CD4-positive, CD25-positive, alpha-beta regulatory T cell (primary cell): Measurements from ENCODE around the gene RNF186. TPM values are rescaled to one million over a fixed set of nuclear protein-coding genes. Genes with fewer than 3 reads are reported as not detected.
"Not testable (repeated sequence)": the region's sequence is repeated elsewhere in the genome, so short reads cannot be mapped to it uniquely, and the experiment has no call there.

ENCODE experiments used
- ATAC-seq, 2 donors: fragments of 150-1000 bp; cut with Tn5 transposase; one replicate each; pipeline ENCODE4 v1.10.0; 2021; ENCODE audit warnings: low read depth in 2 of 2, moderate number of reproducible peaks in 2 of 2, moderate library complexity in 1 of 2
- DNase-seq, 3 donors: peaks; one replicate each; pipeline versions ENCODE4 v3.0.0 to v3.0.0-alpha.2; 2012 to 2022; ENCODE audit warnings: mixed read lengths in 1 of 3
- H3K27ac ChIP-seq: one replicate; pipeline ENCODE4 v1.7.0; 2013; ENCODE audit warnings: mild to moderate bottlenecking, low read length; ENCODE audit not compliant: insufficient read depth, poor library complexity, severe bottlenecking
- H3K27me3 ChIP-seq: one replicate; pipeline ENCODE4 v1.7.0; 2013; ENCODE audit warnings: low read length; ENCODE audit not compliant: control insufficient read depth, insufficient read depth
- H3K36me3 ChIP-seq: one replicate; pipeline ENCODE4 v1.7.0; 2013; ENCODE audit warnings: mild to moderate bottlenecking, low read length, moderate library complexity; ENCODE audit not compliant: control insufficient read depth, insufficient read depth
- H3K4me1 ChIP-seq: 2 replicates; pipeline ENCODE4 v1.7.0; 2013; ENCODE audit warnings: mild to moderate bottlenecking, low read length; ENCODE audit not compliant: insufficient read depth, control insufficient read depth, poor library complexity, severe bottlenecking
- H3K4me3 ChIP-seq: one replicate; pipeline ENCODE4 v1.7.0; 2013; ENCODE audit warnings: low read depth, mild to moderate bottlenecking, low read length, moderate library complexity
- H3K9me3 ChIP-seq, 2 experiments: 1 replicate in 1 of 2; 2 replicates in 1 of 2; pipeline ENCODE4 v1.7.0; 2013; ENCODE audit warnings: low read length in 2 of 2, mild to moderate bottlenecking in 1 of 2, moderate library complexity in 1 of 2; ENCODE audit not compliant: control insufficient read depth in 2 of 2
- H3K27ac Mint-ChIP-seq, 3 donors: one replicate each; pipeline ENCODE4 v1.8.0; 2020 to 2022; ENCODE audit warnings: mild to moderate bottlenecking in 3 of 3, mixed read lengths in 3 of 3, moderate library complexity in 2 of 3
- H3K27me3 Mint-ChIP-seq: one replicate; pipeline ENCODE4 v1.8.0; 2022; ENCODE audit warnings: mild to moderate bottlenecking, mixed read lengths
- H3K36me3 Mint-ChIP-seq: one replicate; pipeline ENCODE4 v1.8.0; 2020; ENCODE audit warnings: mixed read lengths
- H3K4me1 Mint-ChIP-seq, 4 donors: one replicate each; pipeline ENCODE4 v1.8.0; 2020 to 2022; ENCODE audit warnings: mixed read lengths in 4 of 4, mild to moderate bottlenecking in 1 of 4
- H3K4me3 Mint-ChIP-seq, 4 donors: one replicate each; pipeline ENCODE4 v1.8.0; 2020 to 2022; ENCODE audit warnings: mild to moderate bottlenecking in 4 of 4, mixed read lengths in 4 of 4, moderate library complexity in 3 of 4
- H3K9me3 Mint-ChIP-seq, 7 donors: one replicate each; pipeline ENCODE4 v1.8.0; 2020 to 2022; ENCODE audit warnings: mixed read lengths in 7 of 7, mild to moderate bottlenecking in 3 of 7, moderate library complexity in 2 of 7
- polyA plus RNA-seq, 4 donors: library from polyadenylated mRNA; unstranded; fragments of 300-500 nt; fragmentation: Illumina TruSeq; gene quantifications; one replicate each; pipeline ENCODE4 v1.2.3, GENCODE V29; 2021
- total RNA-seq: library from RNA; stranded (reverse); gene quantifications from one replicate; pipeline ENCODE4 v1.2.3, GENCODE V29; 2022

Gene RNF186
- total and polyA plus RNA-seq, 5 donors from 2014 or later = not detected

GRCh38 chr1:19824036-19824435, 9.0 kb upstream of the RNF186 start:
- H3K9me3 ChIP-seq = no peaks in the 10 kb centered on the region
- H3K36me3 ChIP-seq = no peaks in the 10 kb centered on the region
- no peaks in the 10 kb centered on the region for H3K4me1 ChIP-seq
- Mint-ChIP-seq H3K27me3 (peaks cover 22% of the 10 kb centered on the region), H3K27ac (no peak overlapping the region), H3K4me3 (no peak overlapping the region), H3K9me3 (peaks cover 0 to under 1% (median 0%) of the 10 kb centered on the region in 7 donors), H3K4me1 (peaks cover 0 to 9% (median 3%) of the 10 kb centered on the region in 4 donors), H3K36me3 (no peaks in the 10 kb centered on the region)
- no peak for ATAC-seq
- H3K27me3 ChIP-seq = peaks cover 4% of the 10 kb centered on the region
- no peak for DNase-seq
- H3K4me3 ChIP-seq = no peak overlapping the region
- no peak overlapping the region for H3K27ac ChIP-seq

GRCh38 chr1:19819701-19820100, 4.6 kb upstream of the RNF186 start:
- H3K36me3 ChIP-seq = no peaks in the 10 kb centered on the region
- Mint-ChIP-seq H3K4me1 (peaks cover 0 to 3% (median 0%) of the 10 kb centered on the region in 4 donors), H3K27ac (no peak overlapping the region), H3K9me3 (no peaks in the 10 kb centered on the region), H3K36me3 (no peaks in the 10 kb centered on the region), H3K4me3 (no peak overlapping the region), H3K27me3 (peaks cover 17% of the 10 kb centered on the region)
- no peak overlapping the region for H3K27ac ChIP-seq
- H3K4me3 ChIP-seq = no peak overlapping the region
- no peaks in the 10 kb centered on the region for H3K4me1 ChIP-seq
- no peaks in the 10 kb centered on the region for H3K27me3 ChIP-seq
- ATAC-seq (no peak), DNase-seq (no peak)
- no peaks in the 10 kb centered on the region for H3K9me3 ChIP-seq

GRCh38 chr1:19818324-19818723, 3.2 kb upstream of the RNF186 start:
- no peaks in the 10 kb centered on the region for H3K27me3 ChIP-seq
- no peaks in the 10 kb centered on the region for H3K4me1 ChIP-seq
- Mint-ChIP-seq H3K27ac (no peak overlapping the region), H3K9me3 (no peaks in the 10 kb centered on the region), H3K36me3 (no peaks in the 10 kb centered on the region), H3K4me1 (no peaks in the 10 kb centered on the region), H3K27me3 (peaks cover 24% of the 10 kb centered on the region), H3K4me3 (no peak overlapping the region)
- ATAC-seq = no peak
- no peak for DNase-seq
- H3K4me3 ChIP-seq = no peak overlapping the region
- no peaks in the 10 kb centered on the region for H3K36me3 ChIP-seq
- no peaks in the 10 kb centered on the region for H3K9me3 ChIP-seq
- no peak overlapping the region for H3K27ac ChIP-seq

- Mint-ChIP-seq H3K27me3 (peaks cover 20% of the 10 kb centered on the region), H3K36me3 (no peaks in the 10 kb centered on the region), H3K4me3 (no peak overlapping the region), H3K27ac (no peak overlapping the region), H3K4me1 (no peaks in the 10 kb centered on the region), H3K9me3 (no peaks in the 10 kb centered on the region)
- H3K9me3 ChIP-seq = no peaks in the 10 kb centered on the region
- ATAC-seq (no peak), DNase-seq (no peak)
- no peak overlapping the region for H3K27ac ChIP-seq
- H3K4me3 ChIP-seq = no peak overlapping the region
- no peaks in the 10 kb centered on the region for H3K36me3 ChIP-seq
- no peaks in the 10 kb centered on the region for H3K27me3 ChIP-seq
- H3K4me1 ChIP-seq = no peaks in the 10 kb centered on the region
These were observed 2.1 kb upstream of the RNF186 start for GRCh38 chr1:19817160-19817559.

- not testable (repeated sequence) for H3K27me3 ChIP-seq, H3K4me1 Mint-ChIP-seq, H3K9me3 Mint-ChIP-seq, H3K27ac Mint-ChIP-seq, H3K4me1 ChIP-seq, ATAC-seq, H3K27ac ChIP-seq, H3K4me3 ChIP-seq, H3K4me3 Mint-ChIP-seq, H3K36me3 Mint-ChIP-seq, H3K9me3 ChIP-seq, DNase-seq, H3K36me3 ChIP-seq
- H3K27me3 Mint-ChIP-seq = peaks cover 19% of the 10 kb centered on the region
These were observed 1.6 kb upstream of the RNF186 start for GRCh38 chr1:19816737-19817086.

GRCh38 chr1:19815801-19816736, 986 bp upstream of the RNF186 start:
- H3K27ac Mint-ChIP-seq = no peak overlapping the region
- no peak overlapping the region for H3K4me3 Mint-ChIP-seq
- DNase-seq = no peak
- ATAC-seq = no peak
- no peaks in the 10 kb centered on the region for H3K4me1 Mint-ChIP-seq
- Histone ChIP-seq H3K27me3 (no peaks in the 10 kb centered on the region), H3K4me1 (no peaks in the 10 kb centered on the region), H3K9me3 (no peaks in the 10 kb centered on the region), H3K36me3 (no peaks in the 10 kb centered on the region), H3K27ac (no peak overlapping the region), H3K4me3 (no peak overlapping the region)
- H3K36me3 Mint-ChIP-seq = no peaks in the 10 kb centered on the region
- peaks cover 19% of the 10 kb centered on the region for H3K27me3 Mint-ChIP-seq
- H3K9me3 Mint-ChIP-seq = no peaks in the 10 kb centered on the region

- ATAC-seq (no peak), DNase-seq (no peak)
- H3K9me3 Mint-ChIP-seq = no peaks in the 10 kb centered on the region
These were observed 830 bp downstream of the RNF186 start for GRCh38 chr1:19814244-19814661.

GRCh38 chr1:19813643-19813960, 1.5 kb downstream of the RNF186 start:
- H3K9me3 Mint-ChIP-seq = no peaks in the 10 kb centered on the region
- DNase-seq = no peak
- no peaks in the 10 kb centered on the region for H3K36me3 ChIP-seq

More at GRCh38 chr1:19814244-19814661, 830 bp downstream of the RNF186 start:
- no peaks in the 10 kb centered on the region for H3K36me3 ChIP-seq
- no peaks in the 10 kb centered on the region for H3K4me1 ChIP-seq
- H3K4me3 ChIP-seq = no peak overlapping the region
- Mint-ChIP-seq H3K36me3 (no peaks in the 10 kb centered on the region), H3K4me1 (no peaks in the 10 kb centered on the region), H3K4me3 (peak overlapping the region in 1 of 4 donors; percentile 52), H3K27me3 (peaks cover 19% of the 10 kb centered on the region), H3K27ac (no peak overlapping the region)
- no peaks in the 10 kb centered on the region for H3K27me3 ChIP-seq
- H3K27ac ChIP-seq = no peak overlapping the region
- no peaks in the 10 kb centered on the region for H3K9me3 ChIP-seq

More at GRCh38 chr1:19813643-19813960, 1.5 kb downstream of the RNF186 start:
- H3K27me3 Mint-ChIP-seq = peaks cover 19% of the 10 kb centered on the region
- Histone ChIP-seq H3K27me3 (no peaks in the 10 kb centered on the region), H3K4me1 (no peaks in the 10 kb centered on the region), H3K9me3 (no peaks in the 10 kb centered on the region), H3K27ac (no peak overlapping the region), H3K4me3 (no peak overlapping the region)
- no peak overlapping the region for H3K4me3 Mint-ChIP-seq
- no peaks in the 10 kb centered on the region for H3K36me3 Mint-ChIP-seq
- H3K4me1 Mint-ChIP-seq = no peaks in the 10 kb centered on the region
- no peak overlapping the region for H3K27ac Mint-ChIP-seq
- no peak for ATAC-seq
